ENCODE results near the gene CDYL.

GRCh38 chr6:4788482-4788881, 12.3 kb downstream of the CDYL start:
- no peak for TF ChIP-seq CTCF (IDR thresholded peaks at IDR 0.05)
- no peak for TF ChIP-seq POLR2A (IDR thresholded peaks at IDR 0.05)

Measured in lower leg skin (tissue), 3 donors.